ENCODE results near the gene FCRL3.
"Not testable (repeated sequence)": the region's sequence is repeated elsewhere in the genome, so short reads cannot be mapped to it uniquely, and the experiment has no call there.

The FCRL3 gene, protein sequence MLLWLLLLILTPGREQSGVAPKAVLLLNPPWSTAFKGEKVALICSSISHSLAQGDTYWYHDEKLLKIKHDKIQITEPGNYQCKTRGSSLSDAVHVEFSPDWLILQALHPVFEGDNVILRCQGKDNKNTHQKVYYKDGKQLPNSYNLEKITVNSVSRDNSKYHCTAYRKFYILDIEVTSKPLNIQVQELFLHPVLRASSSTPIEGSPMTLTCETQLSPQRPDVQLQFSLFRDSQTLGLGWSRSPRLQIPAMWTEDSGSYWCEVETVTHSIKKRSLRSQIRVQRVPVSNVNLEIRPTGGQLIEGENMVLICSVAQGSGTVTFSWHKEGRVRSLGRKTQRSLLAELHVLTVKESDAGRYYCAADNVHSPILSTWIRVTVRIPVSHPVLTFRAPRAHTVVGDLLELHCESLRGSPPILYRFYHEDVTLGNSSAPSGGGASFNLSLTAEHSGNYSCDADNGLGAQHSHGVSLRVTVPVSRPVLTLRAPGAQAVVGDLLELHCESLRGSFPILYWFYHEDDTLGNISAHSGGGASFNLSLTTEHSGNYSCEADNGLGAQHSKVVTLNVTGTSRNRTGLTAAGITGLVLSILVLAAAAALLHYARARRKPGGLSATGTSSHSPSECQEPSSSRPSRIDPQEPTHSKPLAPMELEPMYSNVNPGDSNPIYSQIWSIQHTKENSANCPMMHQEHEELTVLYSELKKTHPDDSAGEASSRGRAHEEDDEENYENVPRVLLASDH

GRCh38 chr1:157700732-157701131 is at the start of gene FCRL3:
Gene FCRL3 (minus strand): TSS chr1:157700769. CDS start chr1:157700489, 280 bp downstream.
- DNase-seq (ENCODE audit: low spot score): no peak

GRCh38 chr1:157748262-157748817 is 47.8 kb upstream of the FCRL3 start:
- DNase-seq (ENCODE audit: low spot score): no peak

GRCh38 chr1:157739229-157739901 is 38.8 kb upstream of the FCRL3 start:
- DNase-seq (ENCODE audit: low spot score): no peak

- not testable (repeated sequence) for DNase-seq (ENCODE audit: low spot score)
These were observed 35.4 kb upstream of the FCRL3 start for GRCh38 chr1:157735991-157736390.

GRCh38 chr1:157734321-157734720 is 33.8 kb upstream of the FCRL3 start:
- no peak for DNase-seq (ENCODE audit: low spot score)

DNA sequence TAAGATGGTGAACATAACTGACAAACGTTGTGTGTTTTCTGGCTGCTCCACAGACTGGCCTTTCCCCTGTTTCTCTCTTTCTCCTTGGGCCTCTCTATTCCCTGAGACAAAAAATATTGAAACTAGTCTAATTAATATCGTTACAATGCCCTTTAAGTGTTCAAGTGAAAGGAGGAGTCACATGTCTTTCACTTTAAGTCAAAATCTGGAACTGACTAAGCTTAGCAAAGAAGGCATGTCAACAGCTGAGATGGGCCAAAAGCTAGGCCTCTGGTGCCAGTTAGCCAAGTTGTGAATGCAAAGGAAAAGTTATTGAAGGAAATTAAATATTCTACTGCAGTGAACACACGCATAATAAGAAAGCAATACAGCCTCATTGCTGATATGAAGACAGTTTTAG is 32.2 kb upstream of the FCRL3 start:
- DNase-seq (ENCODE audit: low spot score): no peak

DNA sequence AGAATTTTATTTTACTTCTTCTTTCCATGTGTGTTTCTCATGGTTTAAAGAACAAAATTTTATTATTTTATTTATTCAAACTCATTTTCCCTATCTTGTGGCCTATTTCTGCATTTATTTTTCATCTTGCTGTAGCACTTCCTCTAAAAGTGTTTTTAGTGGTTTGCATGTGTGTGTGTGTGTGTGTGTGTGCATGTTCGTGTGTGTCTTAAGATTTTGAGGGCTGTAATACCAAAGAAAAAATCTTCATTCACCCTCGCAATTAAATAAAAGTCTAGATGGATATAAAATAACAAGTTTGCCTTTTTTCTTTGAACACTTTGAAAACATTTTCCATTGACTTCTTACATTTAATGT is 24.6 kb upstream of the FCRL3 start:
- no peak for DNase-seq (ENCODE audit: low spot score)

GRCh38 chr1:157724537-157725220 is 24.1 kb upstream of the FCRL3 start:
- no peak for DNase-seq (ENCODE audit: low spot score)

DNA sequence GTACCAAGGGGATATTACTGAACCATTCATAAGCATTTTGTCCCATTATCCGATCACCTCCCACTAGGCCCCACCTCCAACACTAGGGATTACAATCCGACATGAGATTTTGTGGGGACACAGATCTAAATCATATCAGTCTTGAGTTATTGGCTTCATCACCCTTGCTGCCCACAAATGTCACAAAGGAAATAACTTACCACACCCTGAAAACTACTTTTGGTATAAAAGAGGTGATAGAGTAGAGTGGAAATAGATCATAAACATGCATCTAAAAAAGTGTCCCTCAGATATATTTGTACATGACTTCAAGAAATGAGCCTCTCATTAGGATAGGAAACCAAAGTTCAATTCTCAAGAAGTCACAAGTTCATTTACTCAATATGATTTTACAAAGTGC is 22.6 kb upstream of the FCRL3 start:
- DNase-seq (ENCODE audit: low spot score): no peak

GRCh38 chr1:157721985-157722384 is 21.4 kb upstream of the FCRL3 start:
- no peak for DNase-seq (ENCODE audit: low spot score)

DNA sequence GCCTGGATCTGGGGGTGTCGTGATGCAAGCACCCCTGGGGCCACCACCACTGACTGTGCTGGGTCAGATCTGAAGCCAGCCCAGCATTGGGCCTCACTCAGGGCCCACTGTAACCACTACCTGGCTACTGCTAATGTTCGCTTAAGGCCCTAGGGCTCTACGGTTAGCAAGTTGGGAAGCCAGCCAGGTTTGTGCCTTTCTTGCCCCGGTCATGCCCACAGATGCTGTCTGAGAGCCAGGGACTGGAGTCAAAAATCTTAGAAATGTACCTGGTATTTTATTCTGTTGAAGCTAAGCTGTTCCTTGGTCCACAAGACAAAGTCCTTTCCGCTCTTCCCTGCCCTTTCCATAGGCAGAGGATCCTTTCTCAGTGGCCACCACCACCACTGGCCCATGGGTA is 15.2 kb upstream of the FCRL3 start:
- no peak for DNase-seq (ENCODE audit: low spot score)

DNA sequence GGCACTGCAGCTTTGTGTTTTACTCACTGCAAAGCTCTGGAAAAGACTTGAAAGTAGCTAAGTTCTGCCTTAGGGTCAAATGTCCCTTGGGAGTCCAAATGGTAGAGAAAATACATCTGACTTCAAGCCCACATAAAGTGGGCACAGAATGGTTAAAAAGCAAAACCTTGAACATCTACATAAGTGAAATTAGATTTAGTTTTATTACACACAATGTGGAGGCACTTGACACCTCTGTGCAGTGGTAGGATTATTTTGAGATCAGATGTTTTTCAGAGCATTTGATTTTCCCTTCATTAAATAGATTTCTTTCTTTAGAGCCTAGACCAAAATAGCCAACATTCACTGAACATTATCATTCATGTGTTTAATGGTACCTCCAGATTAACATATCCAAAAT is 11.2 kb upstream of the FCRL3 start:
- DNase-seq (ENCODE audit: low spot score): no peak

DNA sequence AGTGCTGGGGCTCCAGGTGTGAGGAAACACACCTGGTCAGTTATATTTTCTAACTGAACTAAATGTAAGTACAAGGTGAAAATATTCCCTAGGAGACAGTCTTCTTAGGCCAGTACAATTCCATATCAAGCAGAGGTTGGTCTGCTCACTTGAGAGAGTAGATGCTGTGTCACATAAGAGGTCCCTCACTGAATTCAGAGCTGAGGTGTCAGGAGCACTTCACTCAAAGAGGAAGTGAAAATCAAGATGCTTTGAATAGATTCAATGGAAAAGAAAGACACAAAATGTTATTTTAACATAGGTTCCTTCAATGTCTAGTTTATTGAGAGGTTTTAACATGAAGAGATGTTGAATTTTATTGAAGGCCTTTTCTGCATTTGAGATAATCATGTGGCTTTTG is 4.3 kb upstream of the FCRL3 start:
- DNase-seq (ENCODE audit: low spot score): no peak

GRCh38 chr1:157703981-157704380 is 3.4 kb upstream of the FCRL3 start:
- no peak for DNase-seq (ENCODE audit: low spot score)

DNA sequence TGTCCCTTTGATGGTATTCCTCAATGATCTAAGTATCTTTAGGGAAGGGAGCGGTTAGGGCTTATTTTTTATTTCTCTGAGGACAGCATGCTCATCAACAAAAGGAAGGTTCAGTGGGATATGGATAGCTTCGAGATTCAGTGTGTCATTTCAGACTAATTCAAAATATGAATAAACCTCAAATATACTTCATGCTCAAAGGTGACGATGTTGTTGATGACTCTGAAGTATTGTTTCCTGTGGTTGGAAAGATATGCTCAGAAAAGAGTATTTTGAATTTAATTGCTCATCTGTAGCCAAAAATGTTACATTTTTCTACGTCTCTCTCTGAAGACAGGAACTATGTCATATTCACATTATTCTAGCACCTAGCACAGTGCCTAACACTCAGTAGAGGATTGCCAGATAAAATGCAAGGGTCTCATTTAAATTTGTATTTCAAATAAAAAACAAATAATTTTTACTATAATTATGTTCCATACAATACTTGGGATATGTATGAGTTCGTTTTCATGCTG is 1.8 kb upstream of the FCRL3 start:
- DNase-seq (ENCODE audit: low spot score): no peak

DNA sequence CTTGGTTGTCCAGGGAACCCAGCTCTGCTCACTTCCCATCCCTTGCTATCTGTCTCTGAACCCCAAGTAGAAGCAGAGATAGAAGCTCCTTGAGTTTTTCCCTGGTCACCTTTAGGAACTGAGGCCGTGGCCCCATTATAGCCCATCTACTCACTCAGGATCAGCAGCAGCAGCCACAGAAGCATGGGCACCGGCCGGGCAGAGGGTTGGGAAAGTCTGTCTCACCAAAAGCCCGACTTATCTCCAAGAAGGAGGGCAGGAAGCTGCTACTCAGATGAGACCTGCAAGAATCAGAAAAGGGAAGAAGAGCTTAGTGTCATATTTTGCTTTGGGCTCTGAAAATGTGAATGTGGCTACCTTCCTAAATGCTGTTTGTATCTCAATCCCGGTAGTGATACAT is 264 bp downstream of the FCRL3 start:
- DNase-seq (ENCODE audit: low spot score): no peak

- no peak for DNase-seq (ENCODE audit: low spot score)
These were observed 2.6 kb downstream of the FCRL3 start for GRCh38 chr1:157697781-157698569.

DNA sequence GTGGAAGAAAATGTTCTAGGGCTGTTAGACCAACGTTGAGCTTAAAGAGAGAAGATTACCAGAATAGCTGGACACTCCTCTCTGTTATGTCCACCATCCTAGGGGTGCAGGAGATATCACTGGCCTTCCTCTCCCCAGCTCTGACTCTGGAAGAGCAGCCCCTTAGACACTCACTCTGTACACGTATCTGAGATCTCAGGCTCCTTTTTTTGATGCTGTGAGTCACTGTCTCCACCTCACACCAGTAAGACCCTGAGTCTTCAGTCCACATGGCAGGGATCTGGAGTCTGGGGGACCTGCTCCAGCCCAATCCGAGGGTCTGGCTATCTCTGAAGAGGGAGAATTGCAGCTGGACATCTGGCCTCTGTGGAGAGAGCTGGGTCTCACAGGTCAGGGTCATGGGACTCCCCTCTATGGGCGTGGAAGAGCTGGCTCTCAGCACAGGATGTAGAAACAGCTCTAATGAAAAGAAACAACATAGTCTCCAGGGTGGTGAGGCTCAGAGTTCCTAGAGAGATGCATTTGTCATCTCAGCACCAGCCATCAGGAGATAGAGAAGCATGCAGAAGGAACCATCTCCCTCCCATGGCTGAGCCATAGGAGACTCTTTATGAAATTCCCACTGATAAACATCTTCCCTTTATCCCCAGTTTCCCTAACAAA is 3.5 kb downstream of the FCRL3 start:
- DNase-seq (ENCODE audit: low spot score): no peak

GRCh38 chr1:157695417-157695816 is 5.2 kb downstream of the FCRL3 start:
- no peak for DNase-seq (ENCODE audit: low spot score)

- DNase-seq (ENCODE audit: low spot score): peak; percentile 28
These were observed 9.2 kb downstream of the FCRL3 start for GRCh38 chr1:157691285-157691920.
